HL-60 (cell line): Measurements from ENCODE around the gene DNAAF1.
"Not testable (repeated sequence)": the region's sequence is repeated elsewhere in the genome, so short reads cannot be mapped to it uniquely, and the experiment has no call there.

Source experiments
- DNase-seq, 2 experiments: peaks; one replicate each; pipeline ENCODE4 v3.0.0-alpha.2; 2010 to 2020; ENCODE audit warnings: low read depth in 1 of 2, low spot score in 1 of 2
- H3K27ac ChIP-seq: fragments of 250-450 bp; sonication (Bioruptor Pico); replicated peaks from 2 replicates; pipeline ENCODE4 v1.5.1; 2020; ENCODE audit warnings: mild to moderate bottlenecking, moderate library complexity
- H3K27me3 ChIP-seq: fragments of 250-450 bp; sonication (Bioruptor Pico); 2 replicates; pipeline ENCODE4 v1.5.1; 2021; ENCODE audit warnings: mild to moderate bottlenecking, moderate library complexity; ENCODE audit not compliant: insufficient read depth, poor library complexity, severe bottlenecking
- H3K4me3 ChIP-seq: replicated peaks from 2 replicates; pipeline ENCODE4 v1.5.1; 2011; ENCODE audit warnings: mild to moderate bottlenecking, control low read depth, low read length; ENCODE audit not compliant: insufficient read depth
- CTCF ChIP-seq: IDR thresholded peaks from one replicate; pipeline ENCODE4 v1.5.1; 2011; ENCODE audit warnings: low read length, control low read depth, inconsistent platforms; ENCODE audit not compliant: insufficient read depth
- GABPA ChIP-seq: IDR thresholded peaks from 2 replicates; pipeline ENCODE4 v1.6.1; 2012; ENCODE audit warnings: low read depth
- POLR2AphosphoS5 ChIP-seq: IDR thresholded peaks from 2 replicates; pipeline ENCODE4 v1.6.1; 2012; ENCODE audit warnings: low read depth
- REST ChIP-seq: IDR thresholded peaks from 2 replicates; pipeline ENCODE4 v1.6.1; 2012; ENCODE audit warnings: low read depth; ENCODE audit not compliant: insufficient replicate concordance
- SPI1 ChIP-seq: IDR thresholded peaks from 2 replicates; pipeline ENCODE4 v1.6.1; 2012; ENCODE audit warnings: low read depth, mild to moderate bottlenecking, borderline replicate concordance

The DNAAF1 gene

GRCh38 chr16:84109598-84110335, 35.3 kb upstream of the DNAAF1 start:
- DNase-seq: no peak
- Histone ChIP-seq H3K4me3 (no peak overlapping the region), H3K27me3 (no peaks in the 10 kb centered on the region), H3K27ac (no peak overlapping the region)
- TF ChIP-seq GABPA (no peak), POLR2AphosphoS5 (no peak)

GRCh38 chr16:84110527-84110926, 34.6 kb upstream of the DNAAF1 start:
- no peak for TF ChIP-seq SPI1
- TF ChIP-seq CTCF: no peak
- no peak for TF ChIP-seq GABPA
- no peaks in the 10 kb centered on the region for H3K27me3 ChIP-seq
- no peak for DNase-seq
- H3K4me3 ChIP-seq: no peak overlapping the region
- no peak overlapping the region for H3K27ac ChIP-seq

- no peak overlapping the region for H3K27ac ChIP-seq
These were observed 33.6 kb upstream of the DNAAF1 start for GRCh38 chr16:84111525-84111924.

GRCh38 chr16:84111949-84112348, 33.2 kb upstream of the DNAAF1 start:
- H3K27ac ChIP-seq, DNase-seq, H3K4me3 ChIP-seq, H3K27me3 ChIP-seq: not testable (repeated sequence)

More at GRCh38 chr16:84111525-84111924, 33.6 kb upstream of the DNAAF1 start:
- H3K27me3 ChIP-seq: no peaks in the 10 kb centered on the region
- TF ChIP-seq REST (no peak), POLR2AphosphoS5 (no peak), SPI1 (no peak), CTCF (no peak), GABPA (no peak)
- no peak overlapping the region for H3K4me3 ChIP-seq
- DNase-seq: no peak

- TF ChIP-seq SPI1 (no peak), POLR2AphosphoS5 (no peak), REST (no peak), GABPA (no peak), CTCF (no peak)
- Histone ChIP-seq H3K4me3 (peak overlapping the region; percentile 70), H3K27ac (peak overlapping the region; percentile 95), H3K27me3 (no peaks in the 10 kb centered on the region)
- peak; percentile 32 to 48 for DNase-seq
These were observed 29.0 kb upstream of the DNAAF1 start for GRCh38 chr16:84115919-84116719.
